Stimulated activated CD8-positive, alpha-beta memory T cell treated with anti-CD3 and anti-CD28 coated beads, Interleukin-12 subunit alpha, Interleukin-12 subunit beta, amount 100 ng/mL, for 4 hours (primary cell): ENCODE results near the gene CALCOCO1.
A peak's percentile ranks its signal among the peaks of the same experiment; 100 is the strongest.
"Not testable (repeated sequence)": the region's sequence is repeated elsewhere in the genome, so short reads cannot be mapped to it uniquely, and the experiment has no call there.

Experiments
- DNase-seq: peaks from one replicate; pipeline ENCODE4 v3.0.0-alpha.2; 2020; ENCODE audit warnings: low read depth

The CALCOCO1 gene

DNA sequence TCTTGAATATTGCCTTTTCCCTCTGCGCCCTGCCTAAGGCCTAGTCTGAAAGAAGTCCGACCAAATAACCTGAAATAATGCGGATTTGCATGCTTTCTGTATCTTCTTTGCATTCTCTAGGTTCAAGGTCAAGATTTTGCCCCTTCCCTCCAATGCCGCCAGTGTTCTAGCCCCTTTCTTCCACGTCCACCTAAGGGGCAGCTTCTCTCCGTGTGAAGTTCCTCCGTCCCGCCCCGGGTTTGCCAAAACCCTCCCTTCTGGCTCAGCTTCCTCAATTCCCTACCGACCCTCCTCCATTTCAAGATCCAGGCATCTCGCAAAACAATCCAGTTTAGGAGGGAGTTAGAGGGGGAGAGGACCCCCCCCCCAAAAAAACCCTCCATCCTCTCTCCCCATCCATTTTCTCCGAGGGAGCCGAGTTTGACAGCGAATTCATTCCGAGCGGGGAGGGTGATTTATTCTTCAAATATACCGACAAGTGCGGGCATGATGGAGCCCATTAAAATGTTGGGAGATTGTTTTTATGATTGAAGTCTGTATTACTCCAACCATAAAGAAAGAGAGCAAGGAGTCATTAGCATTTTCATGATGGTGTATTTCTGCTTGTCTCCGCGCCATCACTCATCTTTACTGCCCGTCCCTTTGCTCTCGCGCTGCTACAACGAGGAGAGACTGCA, 30.5 kb downstream of the CALCOCO1 start:
- DNase-seq = no peak

DNA sequence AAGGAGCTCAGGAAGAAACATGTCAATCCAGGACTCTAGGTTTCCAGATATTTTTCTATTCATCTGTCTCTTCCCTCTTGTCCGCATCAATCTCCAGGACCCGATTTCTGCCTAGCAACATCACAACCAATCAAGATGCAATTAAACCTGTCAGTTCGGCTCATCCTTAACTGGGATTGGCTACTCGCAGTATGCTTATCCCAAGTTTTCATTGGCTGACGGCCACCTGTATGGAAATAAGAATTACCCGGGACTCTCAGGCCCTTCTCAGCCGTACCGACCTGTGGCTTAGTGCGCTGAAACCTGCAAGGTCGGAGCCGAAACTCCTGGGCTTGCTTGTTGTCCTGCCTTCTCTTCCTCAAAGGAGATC, 31.0 kb downstream of the CALCOCO1 start:
- no peak for DNase-seq

DNA sequence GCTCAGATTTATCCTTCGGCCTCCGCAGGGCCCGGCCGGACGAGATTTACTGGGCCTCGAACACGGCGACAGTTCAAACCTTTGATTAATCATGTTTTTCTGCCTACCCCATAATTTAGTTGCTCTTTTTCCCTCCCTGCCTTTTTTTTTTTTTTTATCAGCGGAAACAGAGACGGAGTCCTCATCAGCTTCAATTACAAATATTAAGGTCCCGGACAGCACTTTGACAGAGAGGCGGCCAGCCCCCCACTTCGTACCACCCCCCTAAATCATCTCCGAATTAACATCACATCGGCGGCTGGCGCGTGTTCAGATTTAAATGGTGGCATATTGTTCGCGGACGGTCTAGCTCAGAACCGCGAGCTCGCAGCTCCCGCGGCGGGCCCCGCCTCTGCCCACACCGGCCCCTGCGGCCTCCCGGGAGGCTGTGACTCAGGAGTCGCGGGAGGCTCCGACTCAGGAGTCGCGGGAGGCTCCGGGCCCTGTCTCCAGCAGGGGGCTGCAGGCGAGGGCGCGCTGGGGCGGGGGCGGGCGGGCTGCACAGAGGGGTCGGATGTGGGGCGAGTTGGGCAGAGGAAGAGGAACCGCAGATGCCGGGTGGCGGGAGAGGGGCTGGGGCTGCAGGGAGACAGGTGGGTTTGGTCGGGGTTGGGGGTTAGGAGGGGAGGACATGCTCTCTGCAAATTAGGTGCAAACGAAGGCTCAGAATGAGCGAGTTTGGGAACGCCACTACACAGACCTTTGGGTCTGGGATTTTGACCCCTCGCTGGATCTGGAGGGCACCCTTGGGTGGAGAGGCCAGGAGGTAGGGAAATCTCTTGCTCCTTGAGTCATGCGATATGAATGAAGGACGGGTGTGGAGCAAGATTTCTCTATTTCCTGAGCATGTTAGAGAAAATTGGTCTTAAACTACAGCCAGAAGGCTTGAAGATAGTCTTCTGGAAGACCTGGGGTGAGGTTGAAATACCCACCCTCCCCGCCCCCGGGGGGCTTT, 31.8 kb downstream of the CALCOCO1 start:
- DNase-seq = no peak

DNA sequence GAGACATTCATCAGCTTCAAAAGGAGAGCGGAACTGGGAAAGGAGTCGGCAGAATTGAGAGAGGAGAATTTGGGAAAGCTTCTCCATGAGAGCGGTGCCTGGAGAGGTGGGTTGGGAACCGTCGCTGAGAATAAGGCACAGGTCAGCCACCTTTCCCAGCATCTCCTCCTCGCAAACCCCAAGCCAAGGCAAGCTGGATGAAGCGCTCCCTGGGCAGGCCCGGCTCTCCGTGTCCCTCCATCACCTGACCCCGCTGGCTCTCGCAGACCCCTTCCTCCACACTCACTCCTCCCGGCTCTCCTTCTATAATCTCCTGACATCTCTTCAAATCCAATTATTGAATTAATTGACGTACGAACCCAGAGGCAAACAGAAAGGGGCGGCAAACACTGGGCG, 32.5 kb downstream of the CALCOCO1 start:
- DNase-seq = no peak

DNA sequence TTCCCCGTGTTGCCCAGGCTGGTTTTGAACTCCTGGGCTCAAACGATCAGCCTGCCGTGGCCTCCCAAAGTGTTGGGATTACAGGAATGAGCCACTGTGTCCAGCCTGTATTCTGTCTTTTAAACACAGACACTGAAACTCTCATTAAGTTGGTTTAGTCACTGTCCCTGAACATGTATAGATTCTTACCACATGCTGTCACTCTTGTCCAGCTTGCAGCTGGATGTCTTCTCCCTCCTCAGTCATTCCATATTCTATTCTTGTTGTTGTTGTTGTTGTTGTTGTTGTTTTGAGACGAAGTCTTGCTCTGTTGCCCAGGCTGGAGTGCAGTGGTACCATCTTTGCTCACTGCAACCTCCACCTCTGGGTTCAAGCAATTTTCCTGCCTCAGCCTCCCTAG, 39.1 kb downstream of the CALCOCO1 start:
- no peak for DNase-seq

DNA sequence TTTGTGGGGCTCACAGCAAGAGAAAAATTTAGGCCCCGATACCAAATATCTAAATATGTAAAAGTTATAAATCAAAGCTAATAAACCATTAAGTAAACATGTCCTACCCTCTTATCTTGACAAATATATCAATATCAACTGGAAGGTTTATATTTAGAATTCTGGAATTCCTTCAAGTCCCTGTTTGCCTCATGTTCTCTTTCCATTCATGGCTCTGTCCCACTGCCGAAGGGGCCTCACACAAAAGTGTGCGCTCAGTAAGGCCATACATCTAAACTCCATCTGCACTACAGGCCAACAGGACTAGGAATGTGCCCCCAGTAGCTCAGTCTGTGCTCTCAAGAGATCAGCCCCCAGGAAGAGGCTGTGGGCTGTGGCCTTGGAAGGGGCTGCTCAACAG, 40.8 kb downstream of the CALCOCO1 start:
- DNase-seq = no peak

DNA sequence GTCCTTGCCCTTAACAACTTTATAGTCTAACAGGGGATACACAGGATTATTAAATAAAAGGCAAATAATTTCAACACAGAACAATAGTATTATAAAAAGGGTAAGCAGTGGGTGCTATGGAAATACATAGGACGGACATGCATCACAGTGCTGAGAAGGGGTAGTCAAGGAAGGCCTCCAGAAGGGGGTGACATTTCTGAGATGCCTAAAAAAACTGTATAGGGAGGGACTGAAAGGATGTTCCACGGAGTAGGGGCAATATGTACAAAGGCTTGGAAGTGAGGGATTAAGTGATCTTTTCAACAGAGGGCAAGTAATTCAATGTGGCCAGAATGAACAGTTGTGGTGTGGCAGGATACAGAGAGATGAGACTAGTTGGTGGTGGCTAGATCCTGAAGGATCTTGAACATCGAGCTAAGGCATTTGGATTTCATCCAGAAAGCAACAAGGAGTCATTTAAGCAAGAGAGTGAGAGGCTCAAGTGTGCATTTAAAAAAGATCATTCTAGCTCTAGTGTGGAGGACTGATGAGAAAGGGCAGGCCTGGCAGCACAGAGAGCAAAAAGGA, 42.5 kb downstream of the CALCOCO1 start:
- DNase-seq = no peak

DNA sequence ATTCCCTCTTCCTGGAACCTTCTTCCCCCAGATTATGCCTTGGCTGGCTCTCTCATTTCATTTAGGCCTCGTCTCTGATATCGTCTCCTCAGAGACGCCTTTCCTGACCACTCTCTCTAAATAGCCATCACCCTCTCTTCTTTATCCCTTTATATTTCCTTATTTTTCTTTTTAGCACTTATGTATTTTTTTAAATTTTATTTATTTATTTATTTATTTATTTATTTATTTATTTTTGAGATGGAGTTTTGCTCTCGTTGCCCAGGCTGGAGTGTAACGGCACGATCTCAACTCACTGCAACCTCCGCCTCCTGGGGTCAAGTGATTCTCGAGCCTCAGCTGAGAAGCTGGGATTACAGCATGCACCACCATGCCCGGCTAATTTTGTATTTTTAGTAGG, 43.3 kb downstream of the CALCOCO1 start:
- no peak for DNase-seq

DNA sequence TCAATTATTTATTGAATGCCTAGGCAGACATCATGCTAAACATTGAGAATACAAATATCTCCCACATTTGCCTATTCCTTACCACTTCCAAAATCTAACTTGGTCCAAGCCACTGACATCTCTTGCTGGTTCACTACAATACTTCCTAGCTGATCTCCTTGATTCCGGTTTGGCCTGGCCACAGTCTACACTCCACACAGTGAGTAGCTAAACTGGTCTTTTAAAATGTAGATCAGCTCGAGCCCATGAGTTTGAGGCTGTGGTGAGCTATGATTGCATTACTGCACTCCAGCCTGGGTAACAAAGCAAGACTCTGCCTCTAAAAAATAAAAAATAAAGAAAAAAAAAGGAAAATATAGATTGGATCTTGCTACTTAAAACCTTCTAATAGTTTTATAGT, 43.8 kb downstream of the CALCOCO1 start:
- DNase-seq = no peak

DNA sequence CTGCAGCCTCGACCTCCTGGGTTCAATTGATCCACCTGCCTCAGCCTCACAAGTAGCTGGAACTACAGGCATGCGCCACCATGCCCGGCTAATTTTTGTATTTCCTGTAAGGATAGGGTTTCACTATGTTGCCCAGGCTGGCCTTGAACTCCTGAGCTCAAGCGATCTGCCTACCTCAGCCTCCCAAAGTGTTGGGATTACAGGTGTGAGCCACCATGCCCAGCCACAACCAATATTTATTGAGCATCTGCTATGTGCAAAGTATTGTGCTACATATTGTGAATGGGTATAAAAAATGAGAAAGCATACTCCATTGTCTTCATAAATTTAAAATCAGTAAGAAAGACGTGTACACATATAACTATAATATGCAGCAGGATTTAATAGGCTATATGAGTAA, 47.2 kb downstream of the CALCOCO1 start:
- DNase-seq = not testable (repeated sequence)

DNA sequence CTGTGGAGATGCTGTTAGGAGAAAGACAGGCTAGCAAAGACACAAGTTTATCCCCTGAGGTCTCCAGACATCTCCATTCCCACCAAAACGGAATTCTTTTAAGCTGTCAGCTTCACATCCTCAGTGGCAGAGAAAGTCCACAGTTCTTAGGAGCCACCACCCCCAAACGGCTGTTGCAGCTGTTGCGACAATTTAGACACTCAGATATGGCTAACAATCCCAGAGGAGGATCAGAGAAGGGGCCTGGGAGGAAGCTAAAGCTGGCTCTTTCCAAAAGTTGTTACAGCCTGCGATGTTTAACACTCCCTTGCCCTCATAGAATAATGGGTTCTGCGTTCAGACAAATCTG, 49.5 kb downstream of the CALCOCO1 start:
- no peak for DNase-seq

DNA sequence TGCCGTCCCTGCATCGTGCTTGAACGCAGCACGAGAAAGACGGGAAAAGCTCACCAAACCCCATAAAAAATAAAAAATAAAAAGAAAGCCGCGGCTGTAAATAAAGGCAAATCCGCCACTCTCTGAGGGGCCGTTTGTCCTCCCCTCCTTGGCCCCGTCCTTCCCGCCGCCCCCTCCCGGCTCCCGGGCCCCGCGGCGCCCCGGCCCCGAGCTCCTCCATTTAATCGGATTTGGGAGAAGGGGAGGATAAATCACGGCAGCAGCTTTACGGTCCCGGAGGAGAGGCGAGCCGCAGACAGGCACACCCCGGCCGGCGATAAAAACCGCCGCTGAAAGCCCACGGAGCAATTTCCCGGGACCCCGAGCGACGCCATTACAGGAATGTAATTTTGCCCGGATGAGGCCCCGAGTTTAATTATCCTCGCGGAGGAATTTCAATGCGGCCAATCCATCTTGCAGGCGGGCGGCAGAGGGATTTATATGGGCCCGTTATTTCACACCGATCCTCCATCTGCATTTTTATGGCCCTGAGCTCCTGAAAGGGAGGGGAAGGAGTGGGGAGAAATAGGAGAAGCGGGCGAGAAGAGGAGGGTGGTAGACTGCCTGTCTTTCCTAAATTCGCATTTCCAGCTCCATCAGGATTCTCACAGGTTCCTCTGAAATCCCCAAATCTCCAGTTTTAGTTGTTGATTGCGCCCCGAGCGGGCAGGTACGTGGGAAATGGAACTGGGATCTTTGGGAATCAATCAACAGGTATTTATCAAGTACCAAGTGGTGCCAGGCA, 50.0 kb downstream of the CALCOCO1 start:
- no peak for DNase-seq

DNA sequence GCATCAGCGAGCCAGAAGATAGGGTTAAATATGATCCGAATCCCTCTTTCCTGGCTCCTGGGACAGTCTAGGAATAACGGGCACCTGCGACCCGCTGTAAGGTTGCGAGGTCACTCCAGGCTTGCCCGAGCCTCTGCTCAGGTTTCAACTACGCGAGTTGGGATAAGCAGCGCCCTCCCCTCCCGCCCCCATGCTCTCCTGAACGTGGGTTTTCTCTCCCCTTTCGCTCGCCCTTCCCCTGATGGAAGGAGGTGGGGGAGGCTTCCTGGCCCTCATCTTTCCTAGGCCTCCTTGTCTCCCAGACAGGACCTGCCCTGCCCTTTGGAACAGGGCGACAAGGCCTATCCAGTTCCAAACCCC, 50.6 kb downstream of the CALCOCO1 start:
- DNase-seq = no peak

DNA sequence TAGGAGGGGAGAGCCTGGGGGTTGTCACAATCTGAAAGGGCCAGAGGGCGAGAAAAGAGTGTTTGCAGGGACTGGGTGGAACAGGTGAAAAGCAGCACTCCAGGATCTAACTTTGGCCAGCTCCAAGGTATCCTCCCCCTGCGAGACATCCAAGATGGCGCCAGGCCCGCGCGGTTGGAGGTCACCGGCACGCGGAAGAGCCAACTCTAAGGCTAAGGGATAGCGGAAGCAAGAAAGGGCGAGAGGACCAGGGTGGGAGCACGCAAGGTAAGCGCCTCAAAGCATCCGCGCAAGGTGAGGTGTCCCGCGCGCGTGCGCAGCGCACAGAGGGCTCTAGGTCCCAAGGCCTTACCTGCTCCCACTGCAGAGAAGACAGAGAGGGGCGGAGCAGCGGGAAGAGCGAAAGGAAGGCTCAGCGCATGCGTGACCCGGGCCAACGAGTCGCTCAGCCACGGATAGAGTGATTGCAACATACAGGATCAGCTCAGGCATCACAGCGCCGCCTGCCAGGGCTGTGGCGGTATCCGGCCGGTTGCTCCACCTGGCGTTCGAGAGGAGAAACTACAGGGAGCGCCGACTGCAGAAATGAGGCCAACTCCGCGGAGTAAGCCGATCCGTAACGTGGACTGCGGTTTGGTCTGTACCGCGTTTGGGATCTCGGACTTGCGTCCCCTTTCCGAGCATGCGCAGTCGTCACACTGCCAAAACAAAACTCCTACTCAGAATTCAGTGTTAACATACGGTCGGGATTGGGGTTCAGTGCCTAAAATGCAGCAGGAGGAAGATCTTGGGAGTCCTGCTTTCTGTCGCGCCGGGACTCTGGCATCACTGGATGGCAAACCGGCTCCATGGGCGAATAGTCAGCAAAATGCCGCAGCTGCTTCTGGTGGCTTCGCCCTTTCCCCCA, 51.3 kb downstream of the CALCOCO1 start, which contains the start of gene ATP5MC2:
Gene ATP5MC2, minus strand, starts transcription at position 383 of the 907 bp plus-strand sequence. CDS start 3,469 bp downstream, outside the sequence.
- peak; percentile 93 for DNase-seq

DNA sequence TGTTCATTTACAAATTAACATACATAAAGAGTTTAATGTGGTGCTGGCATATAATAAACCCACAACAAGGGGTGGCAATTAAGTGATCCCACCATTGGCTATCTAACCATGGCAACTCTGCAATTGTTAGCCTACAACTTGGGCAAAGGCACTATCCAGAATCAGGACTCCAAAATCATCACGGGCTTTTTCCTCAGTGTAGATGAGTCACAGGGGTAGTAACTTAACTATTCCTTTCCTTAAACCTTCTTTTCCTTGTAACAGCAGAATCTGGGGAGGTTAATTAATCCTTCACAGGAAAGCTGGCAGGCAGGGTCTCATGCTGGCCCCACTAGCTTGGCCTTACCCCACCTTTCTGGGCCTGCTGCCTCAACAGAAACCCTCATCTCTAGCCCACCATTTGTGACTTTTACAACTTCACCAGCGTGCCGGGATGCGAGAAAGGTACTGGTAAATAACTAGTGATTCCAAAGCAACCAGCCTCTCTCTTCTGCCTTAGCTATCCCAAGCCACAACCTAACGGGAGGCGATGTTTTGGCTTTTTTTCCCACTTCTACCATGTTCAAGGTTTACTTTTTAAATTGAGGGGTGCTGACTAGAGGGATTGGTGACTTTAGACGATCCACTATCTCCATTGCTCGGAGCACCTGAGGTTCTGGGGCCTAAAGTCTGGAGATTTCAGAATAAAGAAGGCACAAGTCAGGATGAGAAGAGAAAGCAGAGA, 52.1 kb downstream of the CALCOCO1 start:
- no peak for DNase-seq

DNA sequence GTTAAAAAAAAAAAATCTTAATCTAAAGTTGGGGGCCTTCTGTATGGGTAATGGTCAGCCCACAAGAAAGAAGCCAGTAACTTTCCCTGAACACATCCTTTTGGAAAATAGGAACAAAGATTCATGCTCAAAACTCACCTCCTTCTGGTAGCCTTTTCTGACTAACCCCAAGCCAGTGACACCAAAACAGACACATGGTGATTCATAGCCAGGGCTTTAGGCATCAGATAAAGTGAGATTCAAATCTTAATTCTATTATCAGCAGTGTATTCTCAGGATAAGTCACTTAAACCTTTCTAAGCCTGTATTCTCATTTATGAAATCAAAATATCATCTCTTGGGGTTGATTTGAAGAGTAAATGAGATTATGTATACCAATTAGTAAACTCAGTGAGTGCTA, 56.3 kb downstream of the CALCOCO1 start:
- DNase-seq = no peak

DNA sequence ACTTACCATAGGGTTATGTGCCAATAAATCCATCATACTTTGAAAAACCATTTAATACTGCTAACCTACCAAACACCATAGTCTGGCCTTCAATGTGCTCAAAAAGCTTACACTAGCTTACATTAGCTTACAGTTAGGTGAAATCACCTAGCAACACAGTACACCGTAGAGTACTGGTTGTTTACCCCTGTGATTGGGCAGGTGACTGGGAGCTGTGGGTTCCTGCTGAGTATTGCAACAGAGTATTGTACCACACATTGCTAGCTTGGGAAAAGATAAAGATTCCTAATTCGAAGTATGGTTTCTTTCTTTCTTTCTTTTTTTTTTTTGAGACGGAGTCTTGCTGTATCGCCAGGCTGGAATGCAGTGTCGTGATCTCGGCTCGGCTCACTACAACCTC, 56.9 kb downstream of the CALCOCO1 start:
- DNase-seq = no peak

DNA sequence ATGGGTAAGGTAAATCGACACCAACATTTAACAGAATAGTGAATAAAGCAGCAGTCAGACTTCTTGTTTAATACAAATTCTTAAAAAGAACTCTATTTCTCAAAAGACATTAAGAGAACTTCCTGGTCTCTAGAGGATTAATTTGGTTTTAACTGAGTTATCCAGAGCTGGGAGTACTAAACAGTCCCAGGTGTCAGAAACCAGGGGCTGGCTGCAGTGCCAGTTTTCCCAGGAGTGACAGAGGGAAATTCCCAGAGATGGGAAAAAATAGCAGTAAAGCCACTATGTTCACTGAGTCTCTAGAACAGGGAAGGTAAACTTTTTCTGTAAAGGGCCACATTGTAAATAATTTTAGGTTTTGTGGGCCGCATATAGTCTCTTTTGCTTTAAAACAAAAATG, 60.2 kb downstream of the CALCOCO1 start:
- DNase-seq = no peak

DNA sequence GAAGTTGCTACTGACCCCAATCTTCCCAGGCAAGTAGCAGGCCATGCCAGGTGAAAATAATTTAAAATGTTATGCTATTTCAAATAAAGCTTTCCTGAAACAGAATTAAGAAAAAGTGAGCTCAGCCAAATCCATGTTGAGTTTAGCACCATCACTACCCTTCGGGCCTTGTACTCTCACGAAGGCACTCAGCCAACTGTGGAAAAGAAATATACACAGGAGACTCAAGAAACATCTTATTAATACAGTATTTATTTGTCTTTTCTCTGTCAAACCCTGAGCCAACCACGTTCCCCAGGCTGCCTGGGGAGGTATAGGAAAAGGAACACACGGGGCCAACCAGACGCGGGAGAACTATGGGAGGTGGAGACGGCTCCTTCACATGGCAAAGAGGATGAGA, 62.3 kb downstream of the CALCOCO1 start:
- no peak for DNase-seq

DNA sequence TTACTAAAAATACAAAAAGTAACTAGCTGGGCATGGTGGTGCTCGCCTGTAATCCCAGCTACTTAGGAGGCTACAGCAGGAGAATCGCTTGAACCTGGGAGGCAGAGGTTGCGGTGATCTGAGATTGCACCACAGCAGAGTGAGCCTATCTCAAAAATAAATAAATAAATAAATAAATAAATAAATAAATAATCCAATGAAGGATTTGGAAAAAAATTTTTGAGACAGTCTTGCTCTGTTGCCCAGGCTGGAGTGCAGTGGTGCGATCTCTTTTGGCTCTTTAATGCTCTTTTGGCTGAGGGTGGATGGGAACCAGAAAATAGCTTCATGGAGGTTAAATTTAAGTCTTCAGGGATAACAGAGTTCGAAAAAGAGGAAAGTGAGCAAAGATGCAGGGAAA, 63.1 kb downstream of the CALCOCO1 start:
- no peak for DNase-seq

DNA sequence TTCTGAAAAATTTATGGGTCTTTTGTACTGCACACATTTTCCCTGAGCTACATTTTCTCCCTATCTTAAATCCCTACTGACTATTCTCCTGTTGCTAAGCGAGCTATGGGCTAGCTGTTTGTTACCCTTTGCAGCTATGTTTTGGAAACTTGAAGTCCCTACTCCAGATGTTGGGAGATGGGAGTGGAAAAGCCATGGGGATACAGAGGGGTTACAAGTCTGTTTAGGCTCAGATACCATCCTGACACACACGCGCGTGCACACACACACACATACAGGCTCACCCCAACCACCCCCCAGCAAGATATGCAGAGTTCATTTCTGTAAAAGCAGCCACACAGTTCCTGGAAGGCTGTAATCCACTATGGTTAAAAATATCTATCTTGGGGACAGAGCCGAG, 67.2 kb downstream of the CALCOCO1 start:
- no peak for DNase-seq
